ENCODE results near the gene INPP4B. TPM values are rescaled to one million over a fixed set of nuclear protein-coding genes. Genes with fewer than 3 reads are reported as not detected.

Gene INPP4B
- total and polyA plus RNA-seq, 2 donors = 2.3 to 7.8 TPM

- no peaks in the 10 kb centered on the region for H3K4me1 ChIP-seq (ENCODE audit: control insufficient read depth in 2 of 2, insufficient read depth in 2 of 2, low read length in 2 of 2)
- no peak for DNase-seq (ENCODE audit: low read depth in 6 of 9, low spot score in 9 of 9)
- H3K36me3 ChIP-seq (ENCODE audit: control insufficient read depth in 2 of 2, insufficient read depth in 2 of 2, low read length in 1 of 2) = no peaks in the 10 kb centered on the region
- no peak overlapping the region for H3K27ac ChIP-seq (ENCODE audit: low read depth in 1 of 2, low read length in 1 of 2)
- H3K27me3 ChIP-seq (ENCODE audit: control insufficient read depth in 2 of 2, insufficient read depth in 1 of 2, low read length in 1 of 2) = no peaks in the 10 kb centered on the region
- no peak overlapping the region for H3K4me3 ChIP-seq (ENCODE audit: low read length in 2 of 2)
- WGBS = 88% methylated on average over 4 of the region's 4 CpGs
- no peaks in the 10 kb centered on the region for H3K9me3 ChIP-seq (ENCODE audit: control insufficient read depth in 2 of 2, insufficient read depth in 1 of 2, low read length in 1 of 2)
Measured at GRCh38 chr4:142393127-142393526, 453.0 kb downstream of the INPP4B start.

GRCh38 chr4:142386856-142387255 lies 459.2 kb downstream of the INPP4B start:
- Histone ChIP-seq H3K36me3 (ENCODE audit: control insufficient read depth in 2 of 2, insufficient read depth in 2 of 2, low read length in 1 of 2) (no peaks in the 10 kb centered on the region), H3K27ac (ENCODE audit: low read depth in 1 of 2, low read length in 1 of 2) (no peak overlapping the region), H3K27me3 (ENCODE audit: control insufficient read depth in 2 of 2, insufficient read depth in 1 of 2, low read length in 1 of 2) (no peaks in the 10 kb centered on the region), H3K4me1 (ENCODE audit: control insufficient read depth in 2 of 2, insufficient read depth in 2 of 2, low read length in 2 of 2) (no peaks in the 10 kb centered on the region), H3K9me3 (ENCODE audit: control insufficient read depth in 2 of 2, insufficient read depth in 1 of 2, low read length in 1 of 2) (no peaks in the 10 kb centered on the region), H3K4me3 (ENCODE audit: low read length in 2 of 2) (no peak overlapping the region)
- no peak for DNase-seq (ENCODE audit: low read depth in 6 of 9, low spot score in 9 of 9)
- WGBS = 93% methylated on average over 6 of the region's 6 CpGs

- Histone ChIP-seq H3K27ac (ENCODE audit: low read depth in 1 of 2, low read length in 1 of 2) (no peak overlapping the region), H3K4me1 (ENCODE audit: control insufficient read depth in 2 of 2, insufficient read depth in 2 of 2, low read length in 2 of 2) (no peaks in the 10 kb centered on the region), H3K27me3 (ENCODE audit: control insufficient read depth in 2 of 2, insufficient read depth in 1 of 2, low read length in 1 of 2) (no peaks in the 10 kb centered on the region), H3K9me3 (ENCODE audit: control insufficient read depth in 2 of 2, insufficient read depth in 1 of 2, low read length in 1 of 2) (no peaks in the 10 kb centered on the region), H3K36me3 (ENCODE audit: control insufficient read depth in 2 of 2, insufficient read depth in 2 of 2, low read length in 1 of 2) (no peaks in the 10 kb centered on the region), H3K4me3 (ENCODE audit: low read length in 2 of 2) (no peak overlapping the region)
- DNase-seq (ENCODE audit: low read depth in 6 of 9, low spot score in 9 of 9) = no peak
- WGBS = 98% methylated on average over 8 of the region's 8 CpGs
Measured at GRCh38 chr4:142386449-142386848, 459.7 kb downstream of the INPP4B start.

- no peaks in the 10 kb centered on the region for H3K9me3 ChIP-seq (ENCODE audit: control insufficient read depth in 2 of 2, insufficient read depth in 1 of 2, low read length in 1 of 2)
- no peaks in the 10 kb centered on the region for H3K27me3 ChIP-seq (ENCODE audit: control insufficient read depth in 2 of 2, insufficient read depth in 1 of 2, low read length in 1 of 2)
- DNase-seq (ENCODE audit: low read depth in 6 of 9, low spot score in 9 of 9) = no peak
- no peaks in the 10 kb centered on the region for H3K36me3 ChIP-seq (ENCODE audit: control insufficient read depth in 2 of 2, insufficient read depth in 2 of 2, low read length in 1 of 2)
- no peaks in the 10 kb centered on the region for H3K4me1 ChIP-seq (ENCODE audit: control insufficient read depth in 2 of 2, insufficient read depth in 2 of 2, low read length in 2 of 2)
- no peak overlapping the region for H3K4me3 ChIP-seq (ENCODE audit: low read length in 2 of 2)
- WGBS = 96% methylated on average over 4 of the region's 4 CpGs
- H3K27ac ChIP-seq (ENCODE audit: low read depth in 1 of 2, low read length in 1 of 2) = no peak overlapping the region
Measured at GRCh38 chr4:142383800-142384470, 462.2 kb downstream of the INPP4B start.

- H3K27me3 ChIP-seq (ENCODE audit: control insufficient read depth in 2 of 2, insufficient read depth in 1 of 2, low read length in 1 of 2) = no peaks in the 10 kb centered on the region
- no peak for DNase-seq (ENCODE audit: low read depth in 6 of 9, low spot score in 9 of 9)
- H3K9me3 ChIP-seq (ENCODE audit: control insufficient read depth in 2 of 2, insufficient read depth in 1 of 2, low read length in 1 of 2) = no peaks in the 10 kb centered on the region
- H3K4me1 ChIP-seq (ENCODE audit: control insufficient read depth in 2 of 2, insufficient read depth in 2 of 2, low read length in 2 of 2) = no peaks in the 10 kb centered on the region
- H3K4me3 ChIP-seq (ENCODE audit: low read length in 2 of 2) = no peak overlapping the region
- H3K36me3 ChIP-seq (ENCODE audit: control insufficient read depth in 2 of 2, insufficient read depth in 2 of 2, low read length in 1 of 2) = no peaks in the 10 kb centered on the region
- H3K27ac ChIP-seq (ENCODE audit: low read depth in 1 of 2, low read length in 1 of 2) = no peak overlapping the region
Measured at GRCh38 chr4:142383354-142383753, 462.7 kb downstream of the INPP4B start.

- DNase-seq (ENCODE audit: low read depth in 6 of 9, low spot score in 9 of 9) = no peak
- Histone ChIP-seq H3K27me3 (ENCODE audit: control insufficient read depth in 2 of 2, insufficient read depth in 1 of 2, low read length in 1 of 2) (no peaks in the 10 kb centered on the region), H3K36me3 (ENCODE audit: control insufficient read depth in 2 of 2, insufficient read depth in 2 of 2, low read length in 1 of 2) (no peaks in the 10 kb centered on the region), H3K27ac (ENCODE audit: low read depth in 1 of 2, low read length in 1 of 2) (no peak overlapping the region), H3K4me1 (ENCODE audit: control insufficient read depth in 2 of 2, insufficient read depth in 2 of 2, low read length in 2 of 2) (no peaks in the 10 kb centered on the region), H3K9me3 (ENCODE audit: control insufficient read depth in 2 of 2, insufficient read depth in 1 of 2, low read length in 1 of 2) (no peaks in the 10 kb centered on the region), H3K4me3 (ENCODE audit: low read length in 2 of 2) (no peak overlapping the region)
- WGBS = 91% methylated on average over 5 of the region's 5 CpGs
Measured at GRCh38 chr4:142380052-142380602, 466.0 kb downstream of the INPP4B start.

- no peaks in the 10 kb centered on the region for H3K9me3 ChIP-seq (ENCODE audit: control insufficient read depth in 2 of 2, insufficient read depth in 1 of 2, low read length in 1 of 2)
- no peaks in the 10 kb centered on the region for H3K4me1 ChIP-seq (ENCODE audit: control insufficient read depth in 2 of 2, insufficient read depth in 2 of 2, low read length in 2 of 2)
- H3K36me3 ChIP-seq (ENCODE audit: control insufficient read depth in 2 of 2, insufficient read depth in 2 of 2, low read length in 1 of 2) = no peaks in the 10 kb centered on the region
- no peak overlapping the region for H3K27ac ChIP-seq (ENCODE audit: low read depth in 1 of 2, low read length in 1 of 2)
- 74% methylated on average over 4 of the region's 4 CpGs for whole genome bisulfite sequencing
- no peak for DNase-seq (ENCODE audit: low read depth in 6 of 9, low spot score in 9 of 9)
- no peak overlapping the region for H3K4me3 ChIP-seq (ENCODE audit: low read length in 2 of 2)
- H3K27me3 ChIP-seq (ENCODE audit: control insufficient read depth in 2 of 2, insufficient read depth in 1 of 2, low read length in 1 of 2) = no peaks in the 10 kb centered on the region
Measured at GRCh38 chr4:142379277-142380051, 466.6 kb downstream of the INPP4B start.

- no peak for DNase-seq (ENCODE audit: low read depth in 6 of 9, low spot score in 9 of 9)
- WGBS = 97% methylated on average over 2 of the region's 2 CpGs
- no peak overlapping the region for H3K27ac ChIP-seq (ENCODE audit: low read depth in 1 of 2, low read length in 1 of 2)
- H3K4me1 ChIP-seq (ENCODE audit: control insufficient read depth in 2 of 2, insufficient read depth in 2 of 2, low read length in 2 of 2) = no peaks in the 10 kb centered on the region
- no peaks in the 10 kb centered on the region for H3K36me3 ChIP-seq (ENCODE audit: control insufficient read depth in 2 of 2, insufficient read depth in 2 of 2, low read length in 1 of 2)
- no peak overlapping the region for H3K4me3 ChIP-seq (ENCODE audit: low read length in 2 of 2)
- no peaks in the 10 kb centered on the region for H3K9me3 ChIP-seq (ENCODE audit: control insufficient read depth in 2 of 2, insufficient read depth in 1 of 2, low read length in 1 of 2)
- no peaks in the 10 kb centered on the region for H3K27me3 ChIP-seq (ENCODE audit: control insufficient read depth in 2 of 2, insufficient read depth in 1 of 2, low read length in 1 of 2)
Measured at GRCh38 chr4:142378179-142378578, 467.9 kb downstream of the INPP4B start.

GRCh38 chr4:142377342-142378091 lies 468.6 kb downstream of the INPP4B start:
- H3K27me3 ChIP-seq (ENCODE audit: control insufficient read depth in 2 of 2, insufficient read depth in 1 of 2, low read length in 1 of 2) = no peaks in the 10 kb centered on the region
- WGBS = 90% methylated on average over 3 of the region's 3 CpGs
- no peak for DNase-seq (ENCODE audit: low read depth in 6 of 9, low spot score in 9 of 9)
- H3K4me3 ChIP-seq (ENCODE audit: low read length in 2 of 2) = no peak overlapping the region
- H3K9me3 ChIP-seq (ENCODE audit: control insufficient read depth in 2 of 2, insufficient read depth in 1 of 2, low read length in 1 of 2) = no peaks in the 10 kb centered on the region
- no peaks in the 10 kb centered on the region for H3K36me3 ChIP-seq (ENCODE audit: control insufficient read depth in 2 of 2, insufficient read depth in 2 of 2, low read length in 1 of 2)
- no peaks in the 10 kb centered on the region for H3K4me1 ChIP-seq (ENCODE audit: control insufficient read depth in 2 of 2, insufficient read depth in 2 of 2, low read length in 2 of 2)
- H3K27ac ChIP-seq (ENCODE audit: low read depth in 1 of 2, low read length in 1 of 2) = no peak overlapping the region
